Fibroblast of pulmonary artery (primary cell): ENCODE data around the gene UCK2.

Experiments used
- DNase-seq: peaks from one replicate; pipeline ENCODE4 v3.0.0-alpha.2; 2010; ENCODE audit warnings: low read depth
- H3K4me3 ChIP-seq: replicated peaks from 2 replicates; pipeline ENCODE4 v1.5.1; 2011; ENCODE audit warnings: low read depth, mild to moderate bottlenecking, control low read depth, low read length, moderate library complexity
- CTCF ChIP-seq: IDR thresholded peaks from 2 replicates; pipeline ENCODE4 v1.5.1; 2011; ENCODE audit warnings: mild to moderate bottlenecking, control low read depth, low read length, inconsistent platforms; ENCODE audit errors: missing control alignments

Gene UCK2

GRCh38 chr1:165845992-165846748, 18.8 kb downstream of the UCK2 start:
- no peak overlapping the region for H3K4me3 ChIP-seq
- DNase-seq: no peak
- TF ChIP-seq CTCF: no peak

GRCh38 chr1:165847486-165847885, 20.1 kb downstream of the UCK2 start:
- TF ChIP-seq CTCF: no peak
- no peak overlapping the region for H3K4me3 ChIP-seq
- DNase-seq: no peak

GRCh38 chr1:165849353-165850133, 22.1 kb downstream of the UCK2 start:
- no peak for TF ChIP-seq CTCF
- H3K4me3 ChIP-seq: no peak overlapping the region
- no peak for DNase-seq

- TF ChIP-seq CTCF: no peak
- DNase-seq: peak; percentile 38
- no peak overlapping the region for H3K4me3 ChIP-seq
Observed at GRCh38 chr1:165851034-165851658, 23.7 kb downstream of the UCK2 start.

GRCh38 chr1:165852871-165853270, 25.5 kb downstream of the UCK2 start:
- no peak overlapping the region for H3K4me3 ChIP-seq
- no peak for TF ChIP-seq CTCF
- no peak for DNase-seq

- peak overlapping the region; percentile 13 for H3K4me3 ChIP-seq
- no peak for DNase-seq
- TF ChIP-seq CTCF: no peak
Observed at GRCh38 chr1:165853528-165854075, 26.2 kb downstream of the UCK2 start.
